ENCODE results near the gene ATP2C2.

The ATP2C2 gene

DNA sequence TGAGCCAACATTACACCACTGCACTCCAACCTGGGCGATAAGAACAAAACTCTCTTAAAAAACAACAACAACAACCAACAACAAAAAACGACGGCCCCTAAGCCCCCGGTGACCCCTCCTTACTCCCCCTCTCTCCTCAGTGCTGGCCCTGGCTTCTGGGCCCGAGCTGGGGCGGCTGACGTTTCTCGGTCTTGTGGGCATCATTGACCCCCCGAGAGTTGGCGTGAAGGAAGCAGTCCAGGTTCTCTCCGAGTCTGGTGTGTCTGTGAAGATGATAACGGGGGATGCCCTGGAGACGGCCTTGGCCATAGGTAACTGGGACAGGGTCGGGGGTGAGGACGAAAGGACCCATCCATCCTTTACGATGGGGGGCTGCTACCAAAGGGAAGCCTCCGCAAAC, 83.4 kb downstream of the ATP2C2 start:
- no peak for DNase-seq (ENCODE audit: low read depth)

- DNase-seq (ENCODE audit: low read depth) = no peak
These were observed 84.9 kb downstream of the ATP2C2 start for GRCh38 chr16:84453061-84453752.

- no peak for DNase-seq (ENCODE audit: low read depth)
These were observed 86.3 kb downstream of the ATP2C2 start for GRCh38 chr16:84454611-84455010.

DNA sequence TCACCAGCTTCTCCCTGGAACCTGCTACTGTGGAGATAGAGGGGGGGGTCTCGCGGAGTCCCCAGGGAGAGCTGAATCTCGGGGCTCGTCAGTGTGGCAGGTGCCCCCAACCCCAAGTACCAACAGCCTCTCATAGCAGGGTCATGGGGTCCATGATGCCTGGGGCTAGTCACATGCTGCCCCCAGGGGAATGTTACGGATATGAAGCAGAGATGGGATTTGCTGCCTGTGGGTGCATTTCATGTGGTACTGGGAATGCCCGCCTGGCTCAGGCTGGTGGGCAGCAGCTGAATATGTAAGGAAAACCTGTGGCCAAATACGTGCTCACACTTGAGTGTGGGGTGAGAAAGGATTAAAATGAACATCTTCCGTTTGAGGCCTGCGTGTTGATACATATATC, 86.7 kb downstream of the ATP2C2 start:
- DNase-seq (ENCODE audit: low read depth) = no peak

GRCh38 chr16:84458606-84459532, 90.5 kb downstream of the ATP2C2 start:
- DNase-seq (ENCODE audit: low read depth) = no peak

DNA sequence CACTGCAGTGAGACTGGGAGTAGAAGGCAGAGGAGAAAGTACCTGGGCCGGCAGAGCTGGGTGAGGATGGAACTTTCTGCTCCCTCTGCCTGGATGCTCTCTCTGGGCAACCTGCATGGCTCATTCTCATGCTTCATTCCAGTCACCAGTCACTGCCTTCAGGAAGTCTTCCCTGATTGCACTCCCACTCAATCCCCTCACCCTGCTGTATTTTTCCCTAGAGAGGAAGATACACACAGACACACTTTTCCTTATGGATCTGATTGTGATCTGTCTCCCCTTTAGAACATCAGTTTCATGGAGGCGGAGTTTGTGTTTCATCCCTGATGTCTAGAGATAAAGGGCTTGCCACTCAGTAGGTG, 91.2 kb downstream of the ATP2C2 start:
- DNase-seq (ENCODE audit: low read depth) = no peak

- DNase-seq (ENCODE audit: low read depth) = no peak
These were observed 91.6 kb downstream of the ATP2C2 start for GRCh38 chr16:84459941-84460405.

DNA sequence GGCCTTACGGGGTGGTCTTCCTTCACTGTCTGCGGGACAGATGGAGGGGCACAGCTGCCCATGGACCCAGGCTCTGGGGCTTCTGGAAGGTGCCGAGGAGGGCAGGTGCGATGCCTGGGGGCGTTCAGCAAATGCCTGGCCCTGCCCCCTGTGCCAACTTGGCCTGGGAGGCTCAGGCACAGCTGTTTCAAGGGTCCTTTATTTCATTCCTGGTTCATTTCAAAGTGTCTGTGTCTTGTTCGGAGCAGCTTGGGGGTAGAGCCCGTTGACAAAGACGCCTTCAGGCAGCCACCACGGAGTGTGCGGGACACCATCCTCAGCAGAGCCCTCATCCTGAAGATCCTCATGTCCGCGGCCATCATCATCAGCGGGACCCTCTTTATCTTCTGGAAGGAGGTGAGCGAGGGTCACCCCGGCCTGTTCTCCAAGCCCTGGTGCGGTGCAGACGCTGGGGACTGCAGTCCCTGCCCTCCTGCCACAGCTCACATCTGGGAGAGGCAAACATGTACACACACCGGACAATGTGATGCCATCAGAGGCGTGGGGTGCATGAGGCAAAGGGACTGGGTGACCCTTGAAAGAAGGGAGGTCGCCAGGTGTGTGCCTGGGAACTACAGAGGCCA, 92.2 kb downstream of the ATP2C2 start:
- DNase-seq (ENCODE audit: low read depth) = no peak

GRCh38 chr16:84461029-84461412, 92.7 kb downstream of the ATP2C2 start:
- DNase-seq (ENCODE audit: low read depth) = no peak

DNA sequence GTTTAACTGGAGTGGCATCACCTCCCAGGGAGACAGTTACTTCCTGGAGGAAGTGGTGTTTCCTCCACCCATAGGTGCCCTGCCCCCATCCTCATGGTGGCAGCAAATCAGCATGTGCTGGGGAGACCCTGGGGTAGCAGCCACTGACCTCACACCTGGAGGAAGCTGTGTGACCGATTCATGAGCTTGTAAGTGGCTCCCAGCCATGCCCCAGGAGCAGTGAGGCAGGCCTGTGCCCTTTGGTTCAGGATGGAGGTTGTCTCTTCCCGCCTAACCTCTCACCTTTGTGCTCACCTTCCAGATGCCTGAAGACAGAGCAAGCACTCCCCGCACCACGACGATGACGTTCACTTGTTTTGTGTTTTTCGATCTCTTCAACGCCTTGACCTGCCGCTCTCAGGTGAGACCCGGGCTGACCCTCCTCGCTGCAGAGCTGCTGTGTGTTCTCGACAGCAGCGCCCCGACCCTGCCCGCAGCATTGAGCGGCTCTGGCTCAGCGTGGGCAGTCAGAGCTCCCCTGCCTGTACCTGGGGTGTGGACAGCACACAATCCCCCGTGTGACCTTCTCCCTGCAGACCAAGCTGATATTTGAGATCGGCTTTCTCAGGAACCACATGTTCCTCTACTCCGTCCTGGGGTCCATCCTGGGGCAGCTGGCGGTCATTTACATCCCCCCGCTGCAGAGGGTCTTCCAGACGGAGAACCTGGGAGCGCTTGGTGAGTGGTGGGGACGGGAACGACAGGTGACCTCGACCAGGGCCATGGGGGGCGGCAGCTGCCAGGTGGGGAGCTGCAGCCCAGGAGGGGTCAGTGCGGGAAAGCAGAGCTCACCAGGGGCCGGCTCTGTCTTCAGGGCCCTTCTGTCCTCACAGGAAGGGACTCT, 93.3 kb downstream of the ATP2C2 start:
- no peak for DNase-seq (ENCODE audit: low read depth)

DNA sequence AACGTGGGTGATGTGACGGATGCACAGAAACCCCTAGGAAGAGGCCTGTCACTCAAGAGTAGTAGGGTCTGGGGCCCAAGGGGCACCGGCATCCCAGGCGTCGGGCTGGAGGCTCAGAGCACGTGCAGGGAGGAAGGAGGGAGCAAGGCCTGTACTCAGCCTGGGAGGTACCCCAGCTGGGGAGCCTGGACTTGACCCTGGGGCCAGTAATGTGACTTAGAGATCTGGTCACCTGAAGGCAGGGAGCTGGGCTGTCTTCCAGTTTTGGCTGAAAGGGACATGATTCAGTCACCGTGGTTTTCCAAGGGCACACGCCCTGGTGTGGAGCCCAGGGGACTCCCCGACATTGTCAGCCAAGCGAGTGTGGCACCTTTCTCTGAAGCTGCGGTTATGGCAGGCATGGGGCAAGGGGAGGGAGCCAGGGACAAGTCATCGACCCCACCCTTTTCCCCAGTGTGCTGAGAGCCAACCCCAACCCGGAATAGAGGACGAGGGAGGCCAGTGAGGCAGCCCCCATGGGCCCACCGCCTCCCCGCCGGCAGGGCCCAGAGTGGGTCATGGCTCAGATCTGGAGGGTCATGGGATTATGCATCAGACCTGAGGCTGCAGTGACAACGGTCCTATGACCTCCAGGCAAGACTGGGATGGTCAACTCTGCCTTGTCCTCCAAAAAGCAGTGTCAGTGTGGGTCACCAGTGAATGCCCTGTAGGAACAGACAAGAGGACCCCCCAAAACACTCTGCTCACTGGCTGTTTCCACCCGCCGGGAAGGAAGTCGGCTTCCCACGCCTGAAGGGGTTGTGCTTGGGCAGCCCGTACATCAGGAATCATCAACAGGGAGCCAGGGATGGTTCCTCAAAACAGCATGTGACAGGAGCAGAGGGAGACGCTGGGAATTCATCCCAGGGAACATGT, 94.2 kb downstream of the ATP2C2 start:
- no peak for DNase-seq (ENCODE audit: low read depth)

- DNase-seq (ENCODE audit: low read depth) = no peak
These were observed 94.9 kb downstream of the ATP2C2 start for GRCh38 chr16:84463221-84463620.

DNA sequence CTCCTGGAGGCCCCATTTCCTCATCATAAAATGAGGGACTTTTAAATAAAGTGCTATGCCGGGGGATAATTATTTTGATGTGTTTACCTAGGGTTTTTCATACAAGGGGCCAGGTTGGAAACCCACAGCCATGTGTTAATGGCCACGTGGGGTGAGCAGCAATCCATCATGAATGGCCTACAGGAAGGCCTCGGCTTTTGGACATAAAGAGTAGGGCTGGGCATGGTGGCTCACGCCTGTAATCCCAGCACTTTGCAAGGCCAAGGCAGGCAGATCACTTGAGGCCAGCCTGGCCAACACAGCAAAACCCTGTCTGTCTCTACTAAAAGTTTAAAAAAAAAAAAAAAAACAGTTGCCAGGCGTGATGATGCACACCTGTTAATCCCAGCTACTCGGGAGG, 95.8 kb downstream of the ATP2C2 start:
- no peak for DNase-seq (ENCODE audit: low read depth)

GRCh38 chr16:84465154-84465553, 96.8 kb downstream of the ATP2C2 start:
- no peak for DNase-seq (ENCODE audit: low read depth)

GRCh38 chr16:84466692-84467091, 98.4 kb downstream of the ATP2C2 start:
- DNase-seq (ENCODE audit: low read depth) = no peak

DNA sequence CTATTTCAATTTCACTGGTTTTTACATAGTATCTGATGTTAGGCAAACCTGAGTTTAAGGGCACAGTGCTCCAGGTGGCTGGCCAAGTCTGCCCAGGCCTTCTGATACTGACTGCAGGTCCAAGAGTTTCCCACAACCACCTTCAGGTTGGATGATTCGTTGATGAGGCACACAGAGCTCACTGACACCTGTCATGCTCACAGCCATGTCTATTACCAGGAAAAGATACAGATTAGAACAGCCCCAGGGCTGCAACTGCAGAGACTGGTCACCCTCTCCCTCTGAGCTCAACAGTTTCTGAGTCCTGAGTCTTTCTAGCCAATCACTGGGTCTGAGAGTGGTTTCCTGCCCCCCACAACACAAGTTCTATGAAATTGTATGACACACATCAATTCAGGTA, 98.9 kb downstream of the ATP2C2 start:
- DNase-seq (ENCODE audit: low read depth) = no peak

GRCh38 chr16:84467709-84468108, 99.4 kb downstream of the ATP2C2 start:
- no peak for DNase-seq (ENCODE audit: low read depth)

- DNase-seq (ENCODE audit: low read depth) = no peak
These were observed 103.0 kb downstream of the ATP2C2 start for GRCh38 chr16:84471316-84471715.

- DNase-seq (ENCODE audit: low read depth) = no peak
These were observed 103.6 kb downstream of the ATP2C2 start for GRCh38 chr16:84471966-84472365.

DNA sequence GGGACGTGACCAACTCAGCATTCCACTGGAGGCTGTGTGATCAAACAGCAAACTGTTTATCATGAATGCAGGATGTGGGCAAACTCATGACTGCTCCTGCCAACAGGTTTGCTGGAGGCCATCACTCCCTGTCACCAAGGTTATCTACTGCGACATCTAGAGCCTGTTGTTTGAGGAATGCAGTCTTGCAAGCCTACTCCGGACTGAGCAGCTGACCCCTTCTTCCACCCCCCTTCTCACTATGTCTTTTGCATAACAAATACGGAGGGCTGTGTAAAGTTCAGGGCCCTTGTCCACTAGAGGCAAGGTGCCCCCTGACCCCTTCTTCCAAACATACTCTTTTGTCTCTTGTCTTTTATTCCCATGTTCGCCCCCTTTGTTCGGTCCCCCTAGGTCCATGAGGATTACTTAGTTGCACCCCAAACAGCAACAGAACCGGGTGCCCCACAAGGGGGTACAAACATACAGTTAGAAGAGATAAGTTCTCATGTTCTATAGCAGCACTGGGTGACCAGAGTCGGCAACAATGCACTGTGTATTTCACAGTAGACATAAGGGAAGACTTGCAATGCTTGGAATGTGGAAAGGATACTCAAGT, 107.4 kb downstream of the ATP2C2 start:
- DNase-seq (ENCODE audit: low read depth) = no peak
